ENCODE results near the gene ALKBH7. TPM values are rescaled to one million over a fixed set of nuclear protein-coding genes. Genes with fewer than 3 reads are reported as not detected.
"Not testable (repeated sequence)": the region's sequence is repeated elsewhere in the genome, so short reads cannot be mapped to it uniquely, and the experiment has no call there.

The ALKBH7 gene
- total RNA-seq, 1 donor, result 52.1 TPM

DNA sequence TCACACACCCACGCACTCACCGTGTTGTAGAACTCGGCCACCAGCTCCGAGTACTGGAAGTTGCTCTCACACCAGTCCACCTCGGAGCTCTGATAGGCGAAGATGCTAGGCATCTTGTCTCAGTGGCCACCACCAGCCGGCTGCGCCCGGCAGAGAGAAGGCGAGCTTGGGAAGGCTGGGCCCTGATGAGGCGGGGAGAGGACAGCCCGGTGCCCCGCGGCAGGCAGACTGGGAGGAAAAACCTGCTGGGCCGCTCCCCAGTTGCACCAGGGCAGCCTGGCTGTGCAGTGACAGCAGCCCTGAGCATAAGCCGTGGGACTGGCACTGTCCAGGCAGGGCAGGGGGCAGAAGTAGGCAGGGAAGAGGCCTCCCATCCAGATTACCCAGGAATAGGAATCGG lies 39.2 kb upstream of the ALKBH7 start, which contains the start of gene ACER1:
ACER1 (minus strand) TSS at position 174 of the 400 bp plus-strand sequence; CDS start at position 113, 61 bp downstream.
- H2AFZ ChIP-seq (ENCODE audit: low read length), result no peak within 1 kb of the TSS
- no peak within 1 kb of the TSS for H3K4me2 ChIP-seq (ENCODE audit: insufficient read depth, low read length)
- H3K36me3 ChIP-seq (ENCODE audit: insufficient read depth, low read length), result no peaks in the 10 kb centered on the region
- no peaks in the 10 kb centered on the region for H3K9me3 ChIP-seq (ENCODE audit: low read depth, low read length)
- TF ChIP-seq, protein P1, sequence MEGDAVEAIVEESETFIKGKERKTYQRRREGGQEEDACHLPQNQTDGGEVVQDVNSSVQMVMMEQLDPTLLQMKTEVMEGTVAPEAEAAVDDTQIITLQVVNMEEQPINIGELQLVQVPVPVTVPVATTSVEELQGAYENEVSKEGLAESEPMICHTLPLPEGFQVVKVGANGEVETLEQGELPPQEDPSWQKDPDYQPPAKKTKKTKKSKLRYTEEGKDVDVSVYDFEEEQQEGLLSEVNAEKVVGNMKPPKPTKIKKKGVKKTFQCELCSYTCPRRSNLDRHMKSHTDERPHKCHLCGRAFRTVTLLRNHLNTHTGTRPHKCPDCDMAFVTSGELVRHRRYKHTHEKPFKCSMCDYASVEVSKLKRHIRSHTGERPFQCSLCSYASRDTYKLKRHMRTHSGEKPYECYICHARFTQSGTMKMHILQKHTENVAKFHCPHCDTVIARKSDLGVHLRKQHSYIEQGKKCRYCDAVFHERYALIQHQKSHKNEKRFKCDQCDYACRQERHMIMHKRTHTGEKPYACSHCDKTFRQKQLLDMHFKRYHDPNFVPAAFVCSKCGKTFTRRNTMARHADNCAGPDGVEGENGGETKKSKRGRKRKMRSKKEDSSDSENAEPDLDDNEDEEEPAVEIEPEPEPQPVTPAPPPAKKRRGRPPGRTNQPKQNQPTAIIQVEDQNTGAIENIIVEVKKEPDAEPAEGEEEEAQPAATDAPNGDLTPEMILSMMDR (IDR thresholded peaks at IDR 0.05; ENCODE audit: extremely low read depth, low read depth, low read length), result no peak
- no peak for DNase-seq (ENCODE audit: insufficient read length, low spot score, missing footprints)
- no peaks in the 10 kb centered on the region for H4K20me1 ChIP-seq (ENCODE audit: insufficient read depth, low read length)
- no peaks in the 10 kb centered on the region for H3K27me3 ChIP-seq (ENCODE audit: insufficient read depth, low read length)
- no peak within 1 kb of the TSS for H3K27ac ChIP-seq (ENCODE audit: low read depth, low read length)
- H3K4me1 ChIP-seq (ENCODE audit: insufficient read depth, low read length), result no peaks in the 10 kb centered on the region
- no peaks in the 10 kb centered on the region for H3K79me2 ChIP-seq (ENCODE audit: insufficient read depth, low read length)
- H3K4me3 ChIP-seq (ENCODE audit: insufficient read depth, low read length), result no peak within 1 kb of the TSS

DNA sequence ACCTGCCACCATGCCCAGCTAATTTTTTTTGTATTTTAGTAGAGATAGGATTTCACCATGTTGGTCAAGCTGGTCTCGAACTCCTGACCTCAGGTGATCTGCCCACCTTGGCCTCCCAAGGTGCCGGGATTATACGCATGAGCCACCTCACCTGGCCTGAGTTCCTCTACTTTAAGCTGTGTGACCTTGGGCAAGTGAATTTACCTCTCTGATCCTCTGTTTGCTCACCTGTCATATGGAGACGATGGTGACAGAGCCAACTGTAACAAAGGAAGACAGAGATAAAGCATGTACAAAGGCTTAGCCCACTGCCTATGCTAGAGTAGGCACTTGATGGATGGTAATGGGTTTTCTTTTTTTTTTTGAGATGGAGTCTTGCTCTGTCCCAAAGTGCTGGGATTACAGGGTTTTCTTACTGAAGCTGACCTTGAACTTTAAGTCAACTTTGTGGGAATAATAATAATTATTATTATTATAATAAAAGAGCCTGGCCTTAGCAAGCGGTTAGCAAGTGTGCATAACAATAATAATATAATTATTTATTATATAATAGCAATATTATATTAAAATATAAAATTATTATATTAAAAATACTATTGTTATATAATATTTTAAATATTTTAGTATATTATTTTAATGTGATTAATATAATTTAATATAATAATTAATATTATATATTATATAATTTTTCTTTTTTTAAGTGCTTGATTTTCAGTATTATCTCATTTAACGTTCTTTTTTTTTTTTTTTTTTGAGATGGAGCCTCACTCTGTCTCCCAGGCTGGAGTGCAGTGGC lies 37.9 kb upstream of the ALKBH7 start:
- H2AFZ ChIP-seq (ENCODE audit: low read length), result no peak overlapping the region
- no peaks in the 10 kb centered on the region for H4K20me1 ChIP-seq (ENCODE audit: insufficient read depth, low read length)
- H3K9me3 ChIP-seq (ENCODE audit: low read depth, low read length), result no peaks in the 10 kb centered on the region
- no peak overlapping the region for H3K4me2 ChIP-seq (ENCODE audit: insufficient read depth, low read length)
- no peak overlapping the region for H3K4me3 ChIP-seq (ENCODE audit: insufficient read depth, low read length)
- TF ChIP-seq, protein P1 (IDR thresholded peaks at IDR 0.05; ENCODE audit: extremely low read depth, low read depth, low read length), result no peak
- no peaks in the 10 kb centered on the region for H3K79me2 ChIP-seq (ENCODE audit: insufficient read depth, low read length)
- no peak overlapping the region for H3K27ac ChIP-seq (ENCODE audit: low read depth, low read length)
- no peaks in the 10 kb centered on the region for H3K27me3 ChIP-seq (ENCODE audit: insufficient read depth, low read length)
- no peak for DNase-seq (ENCODE audit: insufficient read length, low spot score, missing footprints)
- no peaks in the 10 kb centered on the region for H3K36me3 ChIP-seq (ENCODE audit: insufficient read depth, low read length)
- H3K4me1 ChIP-seq (ENCODE audit: insufficient read depth, low read length), result no peaks in the 10 kb centered on the region

DNA sequence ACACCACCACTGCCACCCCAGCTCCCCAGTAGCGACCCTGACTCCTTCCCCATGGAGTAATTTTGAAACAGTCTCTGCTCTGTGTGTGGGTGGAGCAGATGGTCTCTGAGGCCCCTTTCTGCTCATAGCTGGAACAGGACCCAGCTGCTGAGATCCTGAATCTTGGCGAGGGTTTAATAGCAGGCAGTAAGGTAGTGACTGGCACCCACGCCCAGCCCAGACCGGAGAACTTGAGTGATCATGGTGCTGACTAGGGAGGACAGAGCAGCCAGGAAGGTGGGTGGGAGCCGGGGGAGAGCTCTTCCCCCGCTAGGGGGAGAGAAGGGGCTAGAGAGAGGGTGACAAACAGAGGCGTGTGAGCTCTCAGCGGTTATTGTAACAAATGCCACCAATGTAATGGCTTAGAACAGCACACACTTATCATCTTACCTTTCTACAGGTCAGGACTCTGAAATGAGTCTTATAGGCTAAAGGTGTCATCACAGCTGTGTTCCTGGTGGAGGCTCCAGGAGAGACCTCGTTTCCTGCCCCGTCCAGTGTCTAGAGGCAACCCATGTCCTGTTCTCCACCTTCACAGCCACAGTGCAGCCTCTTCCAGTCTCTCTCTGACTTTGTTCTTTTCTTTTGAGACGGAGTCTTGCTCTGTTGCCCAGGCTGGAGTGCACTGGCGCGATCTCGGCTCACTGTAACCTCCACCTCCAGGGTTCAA lies 31.9 kb upstream of the ALKBH7 start:
- DNase-seq (ENCODE audit: insufficient read length, low spot score, missing footprints), result no peak
- no peaks in the 10 kb centered on the region for H3K9me3 ChIP-seq (ENCODE audit: low read depth, low read length)
- H3K79me2 ChIP-seq (ENCODE audit: insufficient read depth, low read length), result no peaks in the 10 kb centered on the region
- no peaks in the 10 kb centered on the region for H4K20me1 ChIP-seq (ENCODE audit: insufficient read depth, low read length)
- no peaks in the 10 kb centered on the region for H3K4me1 ChIP-seq (ENCODE audit: insufficient read depth, low read length)
- H3K4me2 ChIP-seq (ENCODE audit: insufficient read depth, low read length), result no peak overlapping the region
- no peak overlapping the region for H2AFZ ChIP-seq (ENCODE audit: low read length)
- H3K27me3 ChIP-seq (ENCODE audit: insufficient read depth, low read length), result no peaks in the 10 kb centered on the region
- no peak overlapping the region for H3K27ac ChIP-seq (ENCODE audit: low read depth, low read length)
- no peaks in the 10 kb centered on the region for H3K36me3 ChIP-seq (ENCODE audit: insufficient read depth, low read length)
- TF ChIP-seq, protein P1 (IDR thresholded peaks at IDR 0.05; ENCODE audit: extremely low read depth, low read depth, low read length), result no peak
- H3K4me3 ChIP-seq (ENCODE audit: insufficient read depth, low read length), result no peak overlapping the region

DNA sequence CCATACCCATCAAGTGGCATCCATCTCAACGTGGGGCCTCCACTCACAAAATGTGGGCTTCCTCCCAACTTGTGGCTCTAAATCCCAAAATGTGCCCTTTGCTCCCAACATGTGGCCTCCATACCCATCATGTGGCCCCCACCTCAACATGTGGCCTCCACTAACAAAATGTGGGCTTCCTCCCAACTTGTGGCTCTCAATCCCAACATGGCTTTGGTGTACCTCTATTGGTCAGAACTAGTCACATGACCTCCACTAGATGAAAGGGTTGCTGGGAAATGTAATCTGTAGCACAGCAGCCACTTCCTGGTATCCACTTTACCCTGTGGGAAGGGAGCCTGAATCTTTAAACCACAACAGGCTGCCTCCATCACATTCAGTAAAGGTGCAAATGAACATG lies 29.1 kb upstream of the ALKBH7 start:
- Histone ChIP-seq H4K20me1 (ENCODE audit: insufficient read depth, low read length) (no peaks in the 10 kb centered on the region), H3K79me2 (ENCODE audit: insufficient read depth, low read length) (no peaks in the 10 kb centered on the region), H3K27ac (ENCODE audit: low read depth, low read length) (no peak overlapping the region), H2AFZ (ENCODE audit: low read length) (no peak overlapping the region), H3K36me3 (ENCODE audit: insufficient read depth, low read length) (no peaks in the 10 kb centered on the region), H3K4me1 (ENCODE audit: insufficient read depth, low read length) (no peaks in the 10 kb centered on the region), H3K9me3 (ENCODE audit: low read depth, low read length) (no peaks in the 10 kb centered on the region), H3K4me3 (ENCODE audit: insufficient read depth, low read length) (no peak overlapping the region), H3K27me3 (ENCODE audit: insufficient read depth, low read length) (no peaks in the 10 kb centered on the region), H3K4me2 (ENCODE audit: insufficient read depth, low read length) (no peak overlapping the region)
- TF ChIP-seq, protein P1 (IDR thresholded peaks at IDR 0.05; ENCODE audit: extremely low read depth, low read depth, low read length), result no peak
- DNase-seq (ENCODE audit: insufficient read length, low spot score, missing footprints), result no peak

DNA sequence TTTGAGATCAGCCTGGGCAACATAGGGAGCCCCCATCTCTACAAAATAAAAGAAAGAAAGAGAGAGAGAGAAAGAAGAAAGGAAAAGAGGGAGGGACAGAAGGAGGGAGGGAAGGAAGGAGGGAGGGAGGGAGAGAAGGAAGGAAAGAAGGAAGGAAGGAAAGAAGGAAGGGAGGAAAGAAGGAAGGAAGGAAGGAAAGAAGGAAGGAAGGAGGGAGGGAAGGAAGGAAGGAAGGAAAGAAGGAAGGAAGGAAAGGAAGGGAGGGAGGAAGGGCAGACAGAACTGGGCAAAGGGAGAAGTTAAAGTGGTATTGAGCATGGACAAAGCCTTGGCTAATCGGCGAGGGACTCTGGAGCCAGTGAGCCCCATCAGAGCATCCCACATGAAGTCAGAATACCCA lies 23.3 kb upstream of the ALKBH7 start:
- H3K4me2 ChIP-seq (ENCODE audit: insufficient read depth, low read length); H3K36me3 ChIP-seq (ENCODE audit: insufficient read depth, low read length); H3K4me1 ChIP-seq (ENCODE audit: insufficient read depth, low read length); H3K27me3 ChIP-seq (ENCODE audit: insufficient read depth, low read length); H3K4me3 ChIP-seq (ENCODE audit: insufficient read depth, low read length); DNase-seq (ENCODE audit: insufficient read length, low spot score, missing footprints); H3K27ac ChIP-seq (ENCODE audit: low read depth, low read length); H2AFZ ChIP-seq (ENCODE audit: low read length); H3K9me3 ChIP-seq (ENCODE audit: low read depth, low read length); H4K20me1 ChIP-seq (ENCODE audit: insufficient read depth, low read length); H3K79me2 ChIP-seq (ENCODE audit: insufficient read depth, low read length): not testable (repeated sequence)

Measured in osteoblast (primary cell).